Activated CD8-positive, alpha-beta memory T cell treated with anti-CD3 and anti-CD28 coated beads for 4 hours (primary cell): ENCODE results near the gene FGFBP1.

ENCODE experiments used
- DNase-seq, 2 donors: peaks; one replicate each; pipeline ENCODE4 v3.0.0-alpha.2; 2020; ENCODE audit warnings: low read depth in 2 of 2

The FGFBP1 gene

GRCh38 chr4:15938640-15939039 is at the start of gene FGFBP1:
FGFBP1 (minus strand) TSS chr4:15938740; CDS start chr4:15936632, 2,108 bp downstream.
- no peak for DNase-seq

GRCh38 chr4:15988222-15988621 is 49.7 kb upstream of the FGFBP1 start:
- DNase-seq, result no peak

- no peak for DNase-seq
Measured at GRCh38 chr4:15986907-15987306, 48.4 kb upstream of the FGFBP1 start.

DNA sequence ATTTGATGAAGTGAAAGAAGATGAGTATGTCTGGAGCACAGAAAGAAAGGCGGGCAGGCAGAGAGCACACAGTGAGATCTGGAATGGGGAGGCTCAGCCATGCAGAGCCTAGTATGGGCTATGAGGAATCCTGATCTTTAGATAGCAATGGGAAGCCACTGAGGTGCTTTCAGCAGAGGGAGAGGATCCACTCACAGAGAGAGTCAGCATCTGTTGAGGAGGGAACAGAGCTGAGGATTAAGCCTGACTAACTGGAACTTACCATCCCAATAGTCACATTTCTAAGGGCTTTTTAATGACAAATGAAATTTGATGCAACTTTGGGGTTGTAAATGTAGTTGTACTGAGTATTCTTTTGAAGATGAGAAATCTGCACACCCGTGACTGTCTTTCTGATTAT is 45.1 kb upstream of the FGFBP1 start:
- DNase-seq, result no peak

- no peak for DNase-seq
Measured at GRCh38 chr4:15982842-15983524, 44.4 kb upstream of the FGFBP1 start.

DNA sequence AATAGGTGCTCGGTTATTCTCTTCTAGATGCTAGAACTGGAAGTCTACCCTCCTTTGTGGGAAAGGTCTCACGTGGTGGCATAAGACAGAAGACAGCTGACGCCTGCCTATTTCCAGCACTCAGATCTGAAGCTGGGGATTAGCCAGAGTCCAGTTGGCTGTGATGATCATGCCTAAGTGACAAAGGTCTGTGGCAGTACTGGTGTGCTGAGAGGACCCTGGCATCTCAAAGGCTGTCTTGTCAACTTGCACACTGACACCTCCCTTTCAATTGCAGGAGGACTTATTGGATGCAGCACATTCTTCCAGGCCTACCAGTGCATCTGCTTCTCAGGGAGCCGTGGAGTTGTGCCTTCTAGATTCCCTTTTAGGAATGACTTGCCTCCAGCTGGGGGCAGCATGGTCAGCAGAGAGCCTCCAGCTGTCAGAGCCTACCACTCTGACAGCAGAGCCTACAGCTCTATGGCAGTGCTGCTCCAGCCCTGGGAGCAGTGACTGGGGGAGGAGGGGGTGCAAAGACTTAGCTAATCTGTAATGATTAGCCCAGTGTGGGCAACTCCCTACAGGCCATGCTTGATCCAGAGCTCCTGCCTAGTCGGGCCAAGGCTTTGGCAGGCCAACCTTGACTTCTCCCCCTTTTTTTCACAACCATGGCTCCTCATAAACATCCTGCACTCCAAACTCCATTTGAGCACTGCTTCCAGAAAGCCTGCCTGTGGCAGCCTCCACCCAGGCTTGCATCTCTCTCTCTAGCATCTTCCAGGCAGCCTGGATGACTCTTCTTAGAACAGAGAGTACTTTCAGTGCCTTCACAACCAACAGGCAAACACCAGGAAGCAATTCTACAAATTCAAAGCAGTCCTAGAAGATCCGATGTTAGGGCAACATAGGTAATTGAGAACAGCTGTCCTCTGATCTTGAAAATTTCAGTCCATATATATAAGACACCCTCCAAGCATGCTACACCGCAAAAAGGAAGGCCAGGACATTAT is 38.2 kb upstream of the FGFBP1 start:
- DNase-seq, result no peak

- DNase-seq, result no peak
Measured at GRCh38 chr4:15971068-15971801, 32.7 kb upstream of the FGFBP1 start.

- DNase-seq, result no peak
Measured at GRCh38 chr4:15968551-15969300, 30.2 kb upstream of the FGFBP1 start.

- DNase-seq, result no peak
Measured at GRCh38 chr4:15965325-15965724, 26.8 kb upstream of the FGFBP1 start.

DNA sequence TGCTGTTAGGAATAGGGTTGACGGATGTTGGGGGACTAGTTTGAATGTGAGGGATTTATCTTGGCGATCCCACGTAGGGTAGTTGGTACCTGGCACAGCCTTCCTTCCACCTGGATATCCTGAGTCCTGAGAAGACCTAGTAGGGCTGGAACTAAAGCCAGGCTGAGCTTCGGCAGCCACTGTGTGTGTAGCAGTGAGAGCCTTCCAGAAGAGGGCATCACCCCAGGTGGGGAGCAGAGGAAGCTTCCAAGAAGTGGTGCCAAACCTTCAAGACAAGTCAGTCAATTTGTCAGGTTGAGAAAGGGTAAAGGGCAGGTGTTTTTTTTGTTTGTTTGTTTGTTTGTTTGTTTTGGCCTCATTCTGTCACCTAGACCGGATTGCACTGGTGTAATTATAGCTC is 25.6 kb upstream of the FGFBP1 start:
- DNase-seq, result no peak

- DNase-seq, result peak in 1 of 2 donors; percentile 20
Measured at GRCh38 chr4:15963576-15963975, 25.0 kb upstream of the FGFBP1 start.

GRCh38 chr4:15963001-15963451 is 24.5 kb upstream of the FGFBP1 start, which contains the start of gene FGFBP2:
FGFBP2 (minus strand) TSS chr4:15963175; CDS start chr4:15963129, 46 bp downstream.
- peak; percentile 38 to 40 for DNase-seq

GRCh38 chr4:15961781-15962510 is 23.4 kb upstream of the FGFBP1 start:
- no peak for DNase-seq

GRCh38 chr4:15958562-15958961 is 20.0 kb upstream of the FGFBP1 start:
- DNase-seq, result no peak

DNA sequence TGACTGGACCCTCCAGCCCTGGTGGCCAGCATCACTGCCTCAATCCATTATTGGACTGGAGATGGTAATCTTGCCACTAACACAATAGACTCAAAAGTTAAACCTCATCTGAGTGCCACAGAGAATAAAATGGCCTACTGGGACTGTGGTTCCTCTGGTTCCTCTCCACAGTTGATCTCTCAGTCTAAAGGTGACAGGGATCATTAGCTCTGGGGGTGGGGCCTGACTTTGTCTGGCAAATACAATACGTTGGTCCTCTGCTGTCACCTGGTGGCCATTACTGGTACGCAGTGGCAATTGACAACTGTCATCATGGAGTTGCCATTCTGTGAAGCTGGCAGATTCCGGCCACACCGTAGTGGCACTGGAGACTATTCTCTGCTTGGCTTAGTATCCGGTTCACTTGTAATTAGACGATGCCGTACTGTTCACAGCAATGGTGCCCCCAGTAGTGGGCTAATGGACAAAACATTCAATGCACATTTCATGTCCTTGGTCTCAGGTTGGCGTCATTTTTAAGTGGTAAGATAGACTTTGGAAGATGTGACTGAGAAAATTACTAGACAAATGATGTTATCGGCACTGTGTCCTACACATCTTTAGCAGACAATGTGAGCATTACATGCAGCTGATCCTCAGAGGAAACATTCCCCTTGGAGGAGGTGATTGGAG is 17.8 kb upstream of the FGFBP1 start:
- peak; percentile 48 to 49 for DNase-seq

- DNase-seq, result no peak
Measured at GRCh38 chr4:15955670-15956069, 17.1 kb upstream of the FGFBP1 start.

- no peak for DNase-seq
Measured at GRCh38 chr4:15953625-15954024, 15.1 kb upstream of the FGFBP1 start.

- DNase-seq, result no peak
Measured at GRCh38 chr4:15951781-15952180, 13.2 kb upstream of the FGFBP1 start.

DNA sequence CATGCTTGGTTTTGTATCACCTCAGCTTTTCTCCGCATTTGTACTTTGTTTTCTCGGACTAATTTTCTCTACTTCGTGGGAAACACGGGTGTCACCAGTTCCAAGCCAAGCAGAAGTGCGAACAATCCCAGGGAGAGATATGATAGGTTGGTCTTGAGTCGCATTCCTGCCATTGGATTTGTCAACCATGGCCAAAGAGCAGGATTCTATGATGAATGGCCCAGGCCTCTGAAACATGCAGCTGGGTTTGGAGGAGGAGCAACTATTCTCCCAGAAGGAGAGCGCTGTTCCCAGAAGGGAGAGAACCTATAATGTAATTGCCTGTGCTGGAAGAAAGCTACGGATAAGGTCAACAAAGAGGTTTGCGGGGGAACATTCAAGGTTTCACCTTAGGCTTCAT is 10.3 kb upstream of the FGFBP1 start:
- DNase-seq, result no peak

GRCh38 chr4:15947684-15948083 is 9.1 kb upstream of the FGFBP1 start:
- no peak for DNase-seq
